IMR-90 (cell line): ENCODE results near the gene SAP30BP. TPM values are rescaled to one million over a fixed set of nuclear protein-coding genes. Genes with fewer than 3 reads are reported as not detected.

Experiments
- ATAC-seq: fragments of 200-7000 bp; cut with Tn5 transposase; 2 replicates; pipeline ENCODE4 v1.9.1; 2020; ENCODE audit warnings: low read depth, mild to moderate bottlenecking, moderate library complexity
- BruUV-seq: library from RNA; stranded (reverse); fragments of 400-500 nt; replicated peaks from 2 replicates; lab custom pipeline; 2021; lab: Mats Ljungman, UMichigan
- CTCF ChIA-PET: fragments of 300-600 bp; formaldehyde crosslinking; extraction: SDS; loops from one replicate; lab custom pipeline; 2021; ENCODE audit warnings: antibody characterized with exemption; lab: Yijun Ruan, JAX
- POLR2A ChIA-PET: fragments of 300-600 bp; sonication (Branson Sonifier 250); formaldehyde crosslinking; loops from one replicate; lab custom pipeline; 2022; ENCODE audit warnings: antibody characterized with exemption; ENCODE audit not compliant: unreplicated experiment; lab: Charles Lee
- DNase-seq: peaks from one replicate; pipeline ENCODE4 v3.0.0; 2013
- H2AFZ ChIP-seq: replicated peaks from 2 replicates; pipeline ENCODE3; 2013; ENCODE audit warnings: low read length, mild to moderate bottlenecking; ENCODE audit not compliant: poor library complexity
- H2AK5ac ChIP-seq: 2 replicates; pipeline ENCODE4 v1.6.1; 2013; ENCODE audit warnings: low read depth, low read length, inconsistent platforms
- H2AK9ac ChIP-seq: replicated peaks from 2 replicates; pipeline ENCODE3; 2013; ENCODE audit warnings: mild to moderate bottlenecking, low read depth, low read length, moderate library complexity; ENCODE audit not compliant: poor library complexity
- H2BK120ac ChIP-seq: 2 replicates; pipeline ENCODE4 v1.6.1; 2013; ENCODE audit warnings: low read depth, low read length, inconsistent platforms
- H2BK15ac ChIP-seq: 3 replicates; pipeline ENCODE4 v1.6.1; 2013; ENCODE audit warnings: low read depth, low read length, inconsistent platforms
- H2BK20ac ChIP-seq: 2 replicates; pipeline ENCODE4 v1.6.1; 2013; ENCODE audit warnings: low read depth, mild to moderate bottlenecking, inconsistent platforms, low read length, moderate library complexity
- H2BK5ac ChIP-seq: 2 replicates; pipeline ENCODE4 v1.6.1; 2013; ENCODE audit warnings: mild to moderate bottlenecking, low read depth, low read length, inconsistent platforms; ENCODE audit not compliant: poor library complexity, severe bottlenecking
- H3K14ac ChIP-seq: replicated peaks from 2 replicates; pipeline ENCODE4 v1.6.1; 2013; ENCODE audit warnings: low read depth, low read length, inconsistent platforms
- H3K18ac ChIP-seq: 2 replicates; pipeline ENCODE4 v1.6.1; 2013; ENCODE audit warnings: low read depth, low read length, control low read depth
- H3K23ac ChIP-seq: 2 replicates; pipeline ENCODE4 v1.6.1; 2013; ENCODE audit warnings: low read depth, low read length, inconsistent platforms
- H3K27ac ChIP-seq: 2 replicates; pipeline ENCODE4 v1.5.1; 2013; ENCODE audit warnings: mild to moderate bottlenecking, control low read depth, low read length; ENCODE audit not compliant: insufficient read depth
- H3K27me3 ChIP-seq: 2 replicates; pipeline ENCODE4 v1.6.1; 2013; ENCODE audit warnings: low read length; ENCODE audit not compliant: control insufficient read depth, insufficient read depth
- H3K36me3 ChIP-seq: 2 replicates; pipeline ENCODE4 v1.6.1; 2013; ENCODE audit warnings: low read length, mixed read lengths; ENCODE audit not compliant: control insufficient read depth, insufficient read depth
- H3K4ac ChIP-seq: 2 replicates; pipeline ENCODE4 v1.6.1; 2013; ENCODE audit warnings: low read depth, low read length, inconsistent platforms
- H3K4me1 ChIP-seq: 2 replicates; pipeline ENCODE4 v1.6.1; 2013; ENCODE audit warnings: low read length, mixed read lengths; ENCODE audit not compliant: control insufficient read depth, insufficient read depth
- H3K4me2 ChIP-seq: 2 replicates; pipeline ENCODE4 v1.6.1; 2013; ENCODE audit warnings: low read depth, mild to moderate bottlenecking, control low read depth, low read length, moderate library complexity
- H3K4me3 ChIP-seq: 2 replicates; pipeline ENCODE4 v1.5.1; 2013; ENCODE audit warnings: low read depth, mild to moderate bottlenecking, control low read depth, low read length, moderate library complexity; ENCODE audit not compliant: insufficient read depth
- H3K56ac ChIP-seq: 2 replicates; pipeline ENCODE4 v1.6.1; 2013; ENCODE audit warnings: low read length, inconsistent platforms; ENCODE audit not compliant: insufficient read depth; ENCODE audit errors: extremely low read depth
- H3K79me1 ChIP-seq, 2 experiments: 2 replicates each; pipeline ENCODE4 v1.6.1; 2013; ENCODE audit warnings: low read length in 2 of 2, inconsistent platforms in 1 of 2, low read depth in 1 of 2
- H3K9ac ChIP-seq: 2 replicates; pipeline ENCODE4 v1.6.1; 2013; ENCODE audit warnings: low read depth, low read length, control low read depth
- H3K9me1 ChIP-seq: 2 replicates; pipeline ENCODE4 v1.6.1; 2013; ENCODE audit warnings: low read length, inconsistent platforms; ENCODE audit not compliant: insufficient read depth
- H3K9me3 ChIP-seq: 2 replicates; pipeline ENCODE4 v1.6.1; 2013; ENCODE audit warnings: low read length; ENCODE audit not compliant: control insufficient read depth, insufficient read depth
- H4K20me1 ChIP-seq: 2 replicates; pipeline ENCODE4 v1.6.1; 2013; ENCODE audit warnings: low read length, inconsistent platforms; ENCODE audit not compliant: insufficient read depth
- H4K5ac ChIP-seq: 2 replicates; pipeline ENCODE4 v1.6.1; 2013; ENCODE audit warnings: mild to moderate bottlenecking, low read depth, low read length, control low read depth
- H4K8ac ChIP-seq, 2 experiments: 2 replicates each; pipeline ENCODE4 v1.6.1; 2013; ENCODE audit warnings: low read depth in 2 of 2, low read length in 2 of 2, control low read depth in 1 of 2, inconsistent platforms in 1 of 2
- H4K91ac ChIP-seq: 2 replicates; pipeline ENCODE4 v1.6.1; 2013; ENCODE audit warnings: low read depth, low read length, inconsistent platforms; ENCODE audit not compliant: insufficient read depth
- BHLHE40 ChIP-seq: fragments of 150-350 bp; IDR thresholded peaks from 2 replicates; pipeline ENCODE4 v1.6.1; 2016; ENCODE audit warnings: mild to moderate bottlenecking, low read depth, low read length
- CEBPB ChIP-seq: IDR thresholded peaks from 2 replicates; pipeline ENCODE4 v1.6.1; 2012; ENCODE audit warnings: low read depth, low read length, improper control_type of control experiment
- CHD1 ChIP-seq: IDR thresholded peaks from 2 replicates; pipeline ENCODE4 v1.6.1; 2012; ENCODE audit warnings: low read depth, low read length, improper control_type of control experiment
- FOS ChIP-seq: fragments of 150-350 bp; IDR thresholded peaks from 2 replicates; pipeline ENCODE4 v1.6.1; 2016; ENCODE audit warnings: low read depth, low read length
- MAFK ChIP-seq: IDR thresholded peaks from 2 replicates; pipeline ENCODE4 v1.6.1; 2012; ENCODE audit warnings: low read depth, low read length, improper control_type of control experiment
- POLR2A ChIP-seq: IDR thresholded peaks from 2 replicates; pipeline ENCODE4 v1.6.1; 2012; ENCODE audit warnings: mild to moderate bottlenecking, low read depth, low read length
- RCOR1 ChIP-seq: IDR thresholded peaks from 2 replicates; pipeline ENCODE4 v1.6.1; 2012; ENCODE audit warnings: mild to moderate bottlenecking, low read length, improper control_type of control experiment; ENCODE audit not compliant: insufficient replicate concordance
- WGBS, 2 experiments: methylation state at CpG; one replicate each; pipeline versions ENCODE4 v1.1.5 to v1.1.7; 2013; ENCODE audit warnings: missing lambda C conversion rate in 2 of 2; ENCODE audit not compliant: insufficient read length in 1 of 2; ENCODE audit errors: extremely low coverage in 2 of 2; 5-methylcytosine and 5-hydroxymethylcytosine counted together
- dilution Hi-C: fragments of 300-500 bp; cut with HindIII; formaldehyde crosslinking; loops from one replicate; pipeline ENCODE4 v1.14.3; 2018; ENCODE audit warnings: low sequenced_read_pairs; ENCODE audit not compliant: unreplicated experiment
- in situ Hi-C: fragments of 300-500 bp; cut with MboI; formaldehyde crosslinking; loops from 3 replicates; pipeline ENCODE4 v1.14.3; 2019; ENCODE audit warnings: low sequenced_read_pairs, inconsistent platforms, mixed read lengths
- intact Hi-C: fragments of 100-400 bp; cut with micrococcal nuclease; formaldehyde crosslinking; loops from 2 replicates; pipeline ENCODE4 v1.10.0; 2022
- polyA plus RNA-seq, 3 experiments: library from polyadenylated mRNA; depleted of rRNA; stranded (reverse); fragments of >200 nt; gene quantifications; 2 replicates each; pipeline ENCODE4 v1.2.3, GENCODE V29; 2012; ENCODE audit warnings: low replicate concordance in 1 of 3
- total RNA-seq: library from RNA; depleted of rRNA; stranded (reverse); fragments of >200 nt; gene quantifications from 2 replicates; pipeline ENCODE4 v1.2.3, GENCODE V29; 2012
- TF ChIP-seq, protein P1 (sequence below): fragments of 150-350 bp; IDR thresholded peaks from 2 replicates; pipeline ENCODE4 v1.6.1; 2017; ENCODE audit warnings: mild to moderate bottlenecking, antibody characterized with exemption, low read length, low read depth
- TF ChIP-seq, protein P2 (sequence below): fragments of 150-350 bp; IDR thresholded peaks from 2 replicates; pipeline ENCODE4 v1.6.1; 2016; ENCODE audit warnings: low read depth, mild to moderate bottlenecking, low read length, moderate library complexity, borderline replicate concordance

Gene SAP30BP
- total and polyA plus RNA-seq, 2 of the 4 experiments (the other 2 are of a cell fraction) = 70.4 to 139 TPM

DNA sequence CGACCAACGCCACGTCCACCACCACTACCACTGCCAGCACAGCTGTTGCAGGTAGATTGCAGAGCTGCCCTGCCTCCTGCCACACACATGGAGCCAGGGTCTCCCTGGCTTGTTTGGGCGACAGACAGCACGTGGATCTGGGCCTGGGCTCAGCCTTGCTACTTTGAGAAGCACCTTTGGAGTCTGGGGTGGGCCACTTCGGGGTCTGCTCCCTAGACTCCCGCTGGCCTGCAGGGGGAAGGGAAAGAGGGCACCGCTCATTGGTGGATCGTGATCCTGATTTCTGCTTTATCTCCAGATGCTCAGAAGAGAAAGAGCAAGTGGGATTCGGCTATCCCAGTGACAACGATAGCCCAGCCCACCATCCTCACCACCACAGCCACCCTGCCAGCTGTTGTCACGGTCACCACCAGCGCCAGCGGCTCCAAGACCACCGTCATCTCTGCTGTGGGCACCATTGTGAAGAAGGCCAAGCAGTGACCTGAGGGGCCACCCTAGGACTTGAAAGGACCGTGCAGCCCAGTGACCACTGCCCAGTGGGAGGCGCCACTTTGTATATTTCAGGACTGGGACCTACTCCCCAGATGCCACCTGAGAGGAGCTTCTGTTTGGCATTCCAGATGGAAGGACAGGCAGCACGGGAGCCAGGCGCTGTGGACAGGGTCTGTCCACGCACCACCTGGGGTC lies 39.0 kb downstream of the SAP30BP start:
- DNase-seq = no peak
- WGBS, 2 experiments = 94% methylated on average over 7 of the region's 20 CpGs; no CpG with 5 or more reads in 1 of the 2 experiments
- Histone ChIP-seq H3K79me1 (peaks cover 5 to 39% of the 10 kb centered on the region in 2 experiments; a peak in 3 of 4 replicates), H3K4ac (no peak overlapping the region), H3K23ac (no peak overlapping the region), H3K27ac (no peak overlapping the region), H2AFZ (no peak overlapping the region), H3K27me3 (no peaks in the 10 kb centered on the region), H2BK120ac (no peak overlapping the region), H2BK20ac (no peak overlapping the region), H2AK9ac (peak overlapping the region; percentile 57), H2BK5ac (no peak overlapping the region), H3K18ac (no peak overlapping the region), H2AK5ac (no peak overlapping the region), H3K4me3 (no peak overlapping the region), H3K9ac (no peak overlapping the region), H3K4me1 (no peaks in the 10 kb centered on the region), H4K8ac (no peak overlapping the region), H3K56ac (no peak overlapping the region), H4K5ac (no peak overlapping the region), H4K20me1 (peaks cover 3% of the 10 kb centered on the region; the same call in 1 of the 2 replicates), H2BK15ac (no peak overlapping the region), H3K9me3 (no peaks in the 10 kb centered on the region), H3K9me1 (peaks cover 7% of the 10 kb centered on the region), H3K36me3 (peaks cover 65% of the 10 kb centered on the region), H3K14ac (no peak overlapping the region), H3K4me2 (no peak overlapping the region), H4K91ac (no peak overlapping the region)
- dilution Hi-C loops = no loop called here
- intact Hi-C loops = no loop called here
- BruUV-seq = TSS peak; percentile 36
- in situ Hi-C loops = no loop called here
- ATAC-seq = no peak
- CTCF ChIA-PET = interaction anchor here (0.9 kb wide), 1 partner anchor 13 kb away, joined by 3 read pairs; no protein-coding TSS in a partner anchor
- POLR2A ChIA-PET = no interaction called here
- TF ChIP-seq CHD1 = no peak
- TF ChIP-seq POLR2A = no peak
- no peak for TF ChIP-seq RCOR1
- TF ChIP-seq BHLHE40 = no peak
- no peak for TF ChIP-seq FOS
- TF ChIP-seq CEBPB = no peak
- TF ChIP-seq, protein P1, sequence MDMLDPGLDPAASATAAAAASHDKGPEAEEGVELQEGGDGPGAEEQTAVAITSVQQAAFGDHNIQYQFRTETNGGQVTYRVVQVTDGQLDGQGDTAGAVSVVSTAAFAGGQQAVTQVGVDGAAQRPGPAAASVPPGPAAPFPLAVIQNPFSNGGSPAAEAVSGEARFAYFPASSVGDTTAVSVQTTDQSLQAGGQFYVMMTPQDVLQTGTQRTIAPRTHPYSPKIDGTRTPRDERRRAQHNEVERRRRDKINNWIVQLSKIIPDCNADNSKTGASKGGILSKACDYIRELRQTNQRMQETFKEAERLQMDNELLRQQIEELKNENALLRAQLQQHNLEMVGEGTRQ = no peak
- TF ChIP-seq MAFK = no peak
- TF ChIP-seq, protein P2, sequence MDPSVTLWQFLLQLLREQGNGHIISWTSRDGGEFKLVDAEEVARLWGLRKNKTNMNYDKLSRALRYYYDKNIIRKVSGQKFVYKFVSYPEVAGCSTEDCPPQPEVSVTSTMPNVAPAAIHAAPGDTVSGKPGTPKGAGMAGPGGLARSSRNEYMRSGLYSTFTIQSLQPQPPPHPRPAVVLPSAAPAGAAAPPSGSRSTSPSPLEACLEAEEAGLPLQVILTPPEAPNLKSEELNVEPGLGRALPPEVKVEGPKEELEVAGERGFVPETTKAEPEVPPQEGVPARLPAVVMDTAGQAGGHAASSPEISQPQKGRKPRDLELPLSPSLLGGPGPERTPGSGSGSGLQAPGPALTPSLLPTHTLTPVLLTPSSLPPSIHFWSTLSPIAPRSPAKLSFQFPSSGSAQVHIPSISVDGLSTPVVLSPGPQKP = no peak
